Measurements from ENCODE around the gene GREB1L. TPM values are rescaled to one million over a fixed set of nuclear protein-coding genes. Genes with fewer than 3 reads are reported as not detected.

Gene GREB1L
- total and polyA plus RNA-seq, 2 donors (not counting 3 experiments of a cell fraction or from before 2014, with no cell fraction given) = 0.22 to 0.41 TPM

GRCh38 chr18:21316296-21316695 lies 74.3 kb downstream of the GREB1L start:
- H3K4me2 ChIP-seq (ENCODE audit: insufficient read depth, low read length) = no peak overlapping the region
- dilution Hi-C loops (cut with MboI; ENCODE audit: extremely low pct_ligation_motif_present, low sequenced_read_pairs) = no loop called here
- H3K9me1 ChIP-seq (replicated peaks; ENCODE audit: control insufficient read depth, extremely low read depth, insufficient read depth, low read length) = no peaks in the 10 kb centered on the region
- intact Hi-C loops (cut with micrococcal nuclease) = no loop called here
- no peaks in the 10 kb centered on the region for H3K9me3 ChIP-seq (replicated peaks; ENCODE audit: control insufficient read depth, insufficient read depth, low read length)
- no peak for FAIRE-seq
- no peak overlapping the region for H3K9ac ChIP-seq (replicated peaks; ENCODE audit: extremely low read depth, insufficient read depth, low read length)
- ChIA-PET CTCF (no interaction called here), POLR2A (no interaction called here)
- H3K4me3 ChIP-seq (replicated peaks in 1 of 3; ENCODE audit: insufficient read depth in 1 of 3, low read depth in 1 of 3, low read length in 3 of 3) = no peak overlapping the region
- no peak overlapping the region for H3K27ac ChIP-seq (ENCODE audit: insufficient read depth, low read depth, low read length)
- H4K20me1 ChIP-seq (replicated peaks; ENCODE audit: control insufficient read depth, extremely low read depth, insufficient read depth, low read length) = no peaks in the 10 kb centered on the region
- BruUV-seq (replicated peaks) = no TSS peak
- no peaks in the 10 kb centered on the region for H3K4me1 ChIP-seq (ENCODE audit: control insufficient read depth, extremely low read depth, insufficient read depth, low read length)
- no peak for DNase-seq (ENCODE audit: low read depth, low spot score)
- no peak overlapping the region for H2AFZ ChIP-seq (ENCODE audit: low read depth, low read length)
- TF ChIP-seq GATA2 (IDR thresholded peaks at IDR 0.05; ENCODE audit: insufficient read depth, insufficient read length, low read depth, low read length) (no peak), MYC (IDR thresholded peaks at IDR 0.05; ENCODE audit: low read depth, low read length) (no peak), POLR2AphosphoS5 (IDR thresholded peaks at IDR 0.05; ENCODE audit: insufficient read depth, low read depth, low read length) (no peak)
- H3K27me3 ChIP-seq (ENCODE audit: control insufficient read depth in 2 of 2, insufficient read depth in 2 of 2, low read length in 2 of 2) = no peaks in the 10 kb centered on the region
- no peaks in the 10 kb centered on the region for H3K79me2 ChIP-seq (ENCODE audit: control insufficient read depth, insufficient read depth, low read length)
- H3K36me3 ChIP-seq (ENCODE audit: control insufficient read depth in 2 of 2, extremely low read depth in 1 of 2, insufficient read depth in 2 of 2, low read length in 2 of 2) = no peaks in the 10 kb centered on the region

GRCh38 chr18:21321711-21322110 lies 79.7 kb downstream of the GREB1L start:
- Histone ChIP-seq H3K9me3 (replicated peaks; ENCODE audit: control insufficient read depth, insufficient read depth, low read length) (no peaks in the 10 kb centered on the region), H3K4me2 (ENCODE audit: insufficient read depth, low read length) (no peak overlapping the region), H3K9me1 (replicated peaks; ENCODE audit: control insufficient read depth, extremely low read depth, insufficient read depth, low read length) (no peaks in the 10 kb centered on the region), H3K4me1 (ENCODE audit: control insufficient read depth, extremely low read depth, insufficient read depth, low read length) (no peaks in the 10 kb centered on the region), H3K27me3 (ENCODE audit: control insufficient read depth in 2 of 2, insufficient read depth in 2 of 2, low read length in 2 of 2) (no peaks in the 10 kb centered on the region), H3K27ac (ENCODE audit: insufficient read depth, low read depth, low read length) (no peak overlapping the region), H3K36me3 (ENCODE audit: control insufficient read depth in 2 of 2, extremely low read depth in 1 of 2, insufficient read depth in 2 of 2, low read length in 2 of 2) (no peaks in the 10 kb centered on the region), H3K4me3 (replicated peaks in 1 of 3; ENCODE audit: insufficient read depth in 1 of 3, low read depth in 1 of 3, low read length in 3 of 3) (no peak overlapping the region), H4K20me1 (replicated peaks; ENCODE audit: control insufficient read depth, extremely low read depth, insufficient read depth, low read length) (no peaks in the 10 kb centered on the region), H3K79me2 (ENCODE audit: control insufficient read depth, insufficient read depth, low read length) (no peaks in the 10 kb centered on the region), H2AFZ (ENCODE audit: low read depth, low read length) (no peak overlapping the region), H3K9ac (replicated peaks; ENCODE audit: extremely low read depth, insufficient read depth, low read length) (no peak overlapping the region)
- intact Hi-C loops (cut with micrococcal nuclease) (no loop called here), dilution Hi-C loops (cut with MboI; ENCODE audit: extremely low pct_ligation_motif_present, low sequenced_read_pairs) (no loop called here)
- FAIRE-seq = no peak
- ChIA-PET POLR2A (no interaction called here), CTCF (no interaction called here)
- DNase-seq (ENCODE audit: low read depth, low spot score) = no peak
- TF ChIP-seq MYC (IDR thresholded peaks at IDR 0.05; ENCODE audit: low read depth, low read length) (no peak), JUN (IDR thresholded peaks at IDR 0.05; ENCODE audit: borderline replicate concordance, insufficient read depth, insufficient read length, low read depth) (no peak), POLR2AphosphoS5 (IDR thresholded peaks at IDR 0.05; ENCODE audit: insufficient read depth, low read depth, low read length) (no peak), EZH2 (IDR thresholded peaks at IDR 0.05; ENCODE audit: borderline replicate concordance, low read depth, low read length, severe bottlenecking) (no peak), MAX (IDR thresholded peaks at IDR 0.05; ENCODE audit: insufficient read depth, insufficient read length) (no peak), POLR2A (IDR thresholded peaks at IDR 0.05; ENCODE audit: low read depth, low read length) (no peak), GATA2 (IDR thresholded peaks at IDR 0.05; ENCODE audit: insufficient read depth, insufficient read length, low read depth, low read length) (no peak), FOS (IDR thresholded peaks at IDR 0.05; ENCODE audit: borderline replicate concordance, insufficient read depth, low read length) (no peak), CTCF (IDR thresholded peaks at IDR 0.05; ENCODE audit: extremely low read depth in 1 of 2, insufficient read depth in 1 of 2, low read depth in 1 of 2, low read length in 2 of 2) (no peak)
- BruUV-seq (replicated peaks) = no TSS peak
